Natural killer cell (primary cell): Measurements from ENCODE around the gene DPEP3. TPM values are rescaled to one million over a fixed set of nuclear protein-coding genes. Genes with fewer than 3 reads are reported as not detected.

ENCODE experiments used
- ATAC-seq, 3 donors: fragments of 150-1000 bp in 2 of 3; fragments of 200-7000 bp in 1 of 3; cut with Tn5 transposase; 1 replicate in 1 of 3; 2 replicates in 2 of 3; pipeline ENCODE4 v1.10.0; 2021; ENCODE audit warnings: mild to moderate bottlenecking in 2 of 3, moderate library complexity in 2 of 3
- DNase-seq, 2 donors: peaks; one replicate each; pipeline versions ENCODE4 v3.0.0 to v3.0.0-alpha.2; 2013 to 2021; ENCODE audit warnings: mixed read lengths in 1 of 2
- H3K27ac ChIP-seq: one replicate; pipeline ENCODE4 v1.5.1; 2013; ENCODE audit warnings: mild to moderate bottlenecking, low read length
- H3K27me3 ChIP-seq: one replicate; pipeline ENCODE4 v1.6.1; 2013; ENCODE audit warnings: low read length; ENCODE audit not compliant: control insufficient read depth, insufficient read depth
- H3K36me3 ChIP-seq: one replicate; pipeline ENCODE4 v1.6.1; 2013; ENCODE audit warnings: low read length; ENCODE audit not compliant: control insufficient read depth, insufficient read depth
- H3K4me1 ChIP-seq: one replicate; pipeline ENCODE4 v1.6.1; 2013; ENCODE audit warnings: low read length; ENCODE audit not compliant: control insufficient read depth, insufficient read depth
- H3K4me3 ChIP-seq: one replicate; pipeline ENCODE4 v1.5.1; 2013; ENCODE audit warnings: low read length
- H3K9me3 ChIP-seq: one replicate; pipeline ENCODE4 v1.6.1; 2013; ENCODE audit warnings: low read length; ENCODE audit not compliant: control insufficient read depth, insufficient read depth
- H3K27ac Mint-ChIP-seq, 2 donors: one replicate each; pipeline ENCODE4 v1.8.0; 2022; ENCODE audit warnings: mild to moderate bottlenecking in 2 of 2, mixed read lengths in 2 of 2, moderate library complexity in 1 of 2
- H3K27me3 Mint-ChIP-seq, 2 donors: one replicate each; pipeline ENCODE4 v1.8.0; 2022; ENCODE audit warnings: low read depth in 2 of 2, mixed read lengths in 2 of 2
- H3K36me3 Mint-ChIP-seq: one replicate; pipeline ENCODE4 v1.8.0; 2022; ENCODE audit warnings: mixed read lengths
- H3K4me1 Mint-ChIP-seq, 2 donors: one replicate each; pipeline ENCODE4 v1.8.0; 2022; ENCODE audit warnings: mixed read lengths in 2 of 2
- H3K4me3 Mint-ChIP-seq: one replicate; pipeline ENCODE4 v1.8.0; 2022; ENCODE audit warnings: mild to moderate bottlenecking, moderate library complexity, mixed read lengths
- H3K9me3 Mint-ChIP-seq, 2 donors: one replicate each; pipeline ENCODE4 v1.8.0; 2022; ENCODE audit warnings: mixed read lengths in 2 of 2
- CTCF ChIP-seq: fragments of 200-600 bp; IDR thresholded peaks from one replicate; pipeline ENCODE4 v1.8.0; 2022; ENCODE audit warnings: antibody characterized with exemption
- WGBS: methylation state at CpG from one replicate; pipeline ENCODE4 v1.1.7; 2013; ENCODE audit warnings: missing lambda C conversion rate; ENCODE audit not compliant: insufficient coverage; 5-methylcytosine and 5-hydroxymethylcytosine counted together
- intact Hi-C: fragments of 100-400 bp; cut with micrococcal nuclease; formaldehyde crosslinking; loops from one replicate; pipeline ENCODE4 v1.14.2; 2022
- total RNA-seq, 4 donors: library from RNA; stranded (reverse); fragments of 120-200 nt in 1 of 4; gene quantifications; one replicate each; pipeline versions ENCODE4 v1.2.3 to v1.2.4, GENCODE V29; 2013 to 2022

Gene DPEP3
- total RNA-seq, 3 donors from 2014 or later (not counting 1 experiment from before 2014, with no cell fraction given), result 0.53 to 1.00 (median 0.96) TPM

- Histone ChIP-seq H3K9me3 (no peaks in the 10 kb centered on the region), H3K27ac (no peak overlapping the region), H3K36me3 (peaks cover 69% of the 10 kb centered on the region), H3K4me1 (peaks cover 21% of the 10 kb centered on the region), H3K4me3 (no peak overlapping the region), H3K27me3 (no peaks in the 10 kb centered on the region)
- no peak for TF ChIP-seq CTCF
- Mint-ChIP-seq H3K9me3 (no peaks in the 10 kb centered on the region), H3K27ac (peak overlapping the region in 1 of 2 donors; percentile 22), H3K4me1 (peaks cover 12 to 26% of the 10 kb centered on the region in 2 donors), H3K36me3 (no peaks in the 10 kb centered on the region), H3K4me3 (no peak overlapping the region), H3K27me3 (no peaks in the 10 kb centered on the region)
- intact Hi-C loops, result no loop called here
- WGBS, result 97% methylated on average over 14 of the region's 14 CpGs
- DNase-seq (no peak), ATAC-seq (no peak)
Measured at GRCh38 chr16:67930191-67930590, 50.1 kb downstream of the DPEP3 start.

- Histone ChIP-seq H3K4me1 (peaks cover 7% of the 10 kb centered on the region), H3K27ac (no peak overlapping the region), H3K27me3 (no peaks in the 10 kb centered on the region), H3K4me3 (no peak overlapping the region), H3K36me3 (peaks cover 57% of the 10 kb centered on the region), H3K9me3 (no peaks in the 10 kb centered on the region)
- TF ChIP-seq CTCF, result peak; percentile 75
- intact Hi-C loops, result loop anchor here (2.0 to 5.0 kb wide), 3 partner anchors 41 to 256 kb away; no protein-coding TSS in a partner anchor
- Mint-ChIP-seq H3K27me3 (no peaks in the 10 kb centered on the region), H3K4me1 (peaks cover 3 to 12% of the 10 kb centered on the region in 2 donors), H3K4me3 (no peak overlapping the region), H3K9me3 (no peaks in the 10 kb centered on the region), H3K36me3 (no peaks in the 10 kb centered on the region), H3K27ac (peak overlapping the region in 1 of 2 donors; percentile 47)
- DNase-seq (peak; percentile 54 to 85), ATAC-seq (peak; percentile 78 to 94 (median 85))
- WGBS, result 57% methylated on average over 16 of the region's 16 CpGs
Measured at GRCh38 chr16:67928561-67929364, 51.5 kb downstream of the DPEP3 start.

GRCh38 chr16:67928147-67928546, 52.2 kb downstream of the DPEP3 start:
- no peaks in the 10 kb centered on the region for H3K27me3 Mint-ChIP-seq
- WGBS, result 88% methylated on average over 7 of the region's 7 CpGs

More at GRCh38 chr16:67928147-67928546, 52.2 kb downstream of the DPEP3 start:
- peaks cover 0 to 10% of the 10 kb centered on the region in 2 donors for H3K4me1 Mint-ChIP-seq
- Histone ChIP-seq H3K27ac (no peak overlapping the region), H3K27me3 (no peaks in the 10 kb centered on the region), H3K4me1 (peaks cover 7% of the 10 kb centered on the region), H3K9me3 (no peaks in the 10 kb centered on the region), H3K4me3 (no peak overlapping the region), H3K36me3 (peaks cover 58% of the 10 kb centered on the region)
- peak overlapping the region in 1 of 2 donors; percentile 47 for H3K27ac Mint-ChIP-seq
- ATAC-seq, result peak in 1 of 3 donors; percentile 7
- no peak for TF ChIP-seq CTCF
- intact Hi-C loops, result loop anchor here (2.0 to 5.0 kb wide), 3 partner anchors 41 to 255 kb away; no protein-coding TSS in a partner anchor
- no peaks in the 10 kb centered on the region for H3K9me3 Mint-ChIP-seq
- no peak overlapping the region for H3K4me3 Mint-ChIP-seq
- no peaks in the 10 kb centered on the region for H3K36me3 Mint-ChIP-seq
- DNase-seq, result no peak
